Mammary epithelial cell (primary cell): ENCODE results near the gene ZSCAN21.

Experiments used
- EZH2 ChIP-seq: IDR thresholded peaks from 2 replicates; pipeline ENCODE4 v1.6.1; 2012; ENCODE audit warnings: low read length, inconsistent platforms, borderline replicate concordance
- TF ChIP-seq, protein P1 (sequence below), 2 donors: IDR thresholded peaks in 1 of 2; conservative IDR thresholded peaks in 1 of 2; 2 replicates each; pipeline ENCODE4 v1.5.1; 2011 to 2012; ENCODE audit warnings: inconsistent platforms in 2 of 2, low read length in 2 of 2, mild to moderate bottlenecking in 2 of 2, control low read depth in 1 of 2, low read depth in 1 of 2; ENCODE audit not compliant: insufficient read depth in 1 of 2; ENCODE audit errors: extremely low read depth in 1 of 2

DNA sequence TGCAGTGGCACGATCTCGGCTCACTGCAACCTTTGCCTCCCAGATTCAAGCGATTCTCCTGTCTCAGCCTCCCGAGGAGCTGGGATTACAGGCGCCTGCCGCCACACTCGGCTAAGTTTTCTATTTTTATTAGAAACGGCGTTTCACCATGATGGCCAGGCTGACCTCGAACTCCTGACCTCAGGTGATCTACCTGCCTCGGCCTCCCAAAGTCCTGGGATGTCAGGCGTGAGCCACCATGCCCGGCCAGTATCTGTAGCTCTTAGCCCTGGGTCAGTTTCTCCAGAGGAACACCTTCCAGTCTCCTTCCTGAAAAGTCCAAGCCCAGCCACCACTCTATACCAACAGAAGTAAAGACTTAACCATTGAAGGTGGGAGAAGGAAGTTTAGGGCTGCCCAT lies 49.3 kb upstream of the ZSCAN21 start:
- TF ChIP-seq, protein P1, sequence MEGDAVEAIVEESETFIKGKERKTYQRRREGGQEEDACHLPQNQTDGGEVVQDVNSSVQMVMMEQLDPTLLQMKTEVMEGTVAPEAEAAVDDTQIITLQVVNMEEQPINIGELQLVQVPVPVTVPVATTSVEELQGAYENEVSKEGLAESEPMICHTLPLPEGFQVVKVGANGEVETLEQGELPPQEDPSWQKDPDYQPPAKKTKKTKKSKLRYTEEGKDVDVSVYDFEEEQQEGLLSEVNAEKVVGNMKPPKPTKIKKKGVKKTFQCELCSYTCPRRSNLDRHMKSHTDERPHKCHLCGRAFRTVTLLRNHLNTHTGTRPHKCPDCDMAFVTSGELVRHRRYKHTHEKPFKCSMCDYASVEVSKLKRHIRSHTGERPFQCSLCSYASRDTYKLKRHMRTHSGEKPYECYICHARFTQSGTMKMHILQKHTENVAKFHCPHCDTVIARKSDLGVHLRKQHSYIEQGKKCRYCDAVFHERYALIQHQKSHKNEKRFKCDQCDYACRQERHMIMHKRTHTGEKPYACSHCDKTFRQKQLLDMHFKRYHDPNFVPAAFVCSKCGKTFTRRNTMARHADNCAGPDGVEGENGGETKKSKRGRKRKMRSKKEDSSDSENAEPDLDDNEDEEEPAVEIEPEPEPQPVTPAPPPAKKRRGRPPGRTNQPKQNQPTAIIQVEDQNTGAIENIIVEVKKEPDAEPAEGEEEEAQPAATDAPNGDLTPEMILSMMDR (conservative IDR thresholded peaks at IDR 0.05 in 1 of 2, IDR thresholded peaks at IDR 0.05 in 1 of 2; ENCODE audit: extremely low read depth in 1 of 2, insufficient read depth in 1 of 2, low read depth in 1 of 2, low read length in 2 of 2) = no peak
- TF ChIP-seq EZH2 = no peak
